SH-SY5Y (cell line): ENCODE results near the gene BMI1.

Source experiments
- GATA2 ChIP-seq: IDR thresholded peaks from 2 replicates; pipeline ENCODE4 v1.6.1; 2011; ENCODE audit warnings: mild to moderate bottlenecking, low read depth, low read length
- GATA3 ChIP-seq: IDR thresholded peaks from 2 replicates; pipeline ENCODE4 v1.6.1; 2011; ENCODE audit warnings: low read depth, mild to moderate bottlenecking, low read length, moderate library complexity

DNA sequence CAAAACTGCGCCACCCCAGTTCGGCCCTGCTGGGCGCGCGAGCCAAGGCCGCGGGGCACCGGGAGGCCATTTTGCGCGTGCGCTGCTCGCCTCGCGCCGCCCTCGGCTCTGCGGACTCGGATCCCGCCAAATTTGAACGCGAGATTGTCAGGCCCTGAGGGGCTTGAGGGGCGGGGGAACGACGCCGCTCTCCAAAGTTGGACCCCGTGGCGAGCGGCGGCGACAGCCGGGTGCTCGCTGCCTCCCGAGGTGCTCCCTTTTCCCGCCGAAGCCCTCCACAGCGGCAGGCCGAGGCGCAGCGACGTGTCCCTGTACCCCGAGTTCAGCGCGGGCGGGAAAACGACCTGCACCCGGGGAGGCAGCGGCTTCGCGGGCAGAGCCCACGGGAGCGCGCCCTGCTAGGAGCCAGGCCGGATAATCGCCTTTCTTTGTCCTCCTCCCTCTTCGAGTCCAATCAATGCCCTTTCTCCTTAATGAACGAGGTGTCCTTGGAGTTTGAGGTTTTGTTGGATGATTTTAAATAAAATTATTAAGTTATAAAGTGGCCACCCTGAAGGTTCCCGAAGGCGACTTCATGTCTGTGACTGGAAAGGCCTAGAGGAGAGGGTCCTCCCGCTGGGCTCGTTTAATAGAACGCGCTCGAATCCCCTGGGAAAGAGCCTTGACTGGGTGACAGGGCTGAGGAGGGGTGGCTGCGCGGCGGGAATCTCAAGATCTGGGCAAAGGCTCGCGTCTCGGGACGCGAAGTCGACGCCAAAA, 13.7 kb downstream of the BMI1 start:
- TF ChIP-seq GATA3 (no peak), GATA2 (no peak)
